GM19324 (cell line): ENCODE results near the gene DNAJC3.
"Not testable (repeated sequence)": the region's sequence is repeated elsewhere in the genome, so short reads cannot be mapped to it uniquely, and the experiment has no call there.

ENCODE experiments used
- ATAC-seq: cut with Tn5 transposase; IDR thresholded peaks from one replicate; pipeline ENCODE4 v1.9.1; 2021; ENCODE audit warnings: mild to moderate bottlenecking, moderate library complexity; ENCODE audit not compliant: unreplicated experiment, low FRiP score

DNAJC3 gene

DNA sequence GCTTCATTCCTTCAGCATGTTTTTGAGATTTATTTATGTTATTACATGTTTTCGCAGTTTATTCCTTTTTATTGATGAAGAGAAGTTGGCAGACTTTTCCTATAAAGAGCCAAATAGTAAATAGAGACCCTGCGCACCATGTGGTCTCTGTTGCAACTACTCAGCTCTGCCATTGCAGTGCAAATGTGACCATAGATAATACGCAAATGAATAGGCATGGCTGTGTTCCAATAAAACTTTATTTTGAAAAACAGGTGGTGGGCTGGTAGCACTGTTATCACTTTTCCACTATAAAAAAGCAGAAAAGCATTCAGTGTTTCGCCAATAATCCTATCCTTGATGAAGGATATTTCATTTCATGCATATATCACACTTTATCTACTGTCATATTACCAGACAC is 95.0 kb downstream of the DNAJC3 start:
- no peak for ATAC-seq

DNA sequence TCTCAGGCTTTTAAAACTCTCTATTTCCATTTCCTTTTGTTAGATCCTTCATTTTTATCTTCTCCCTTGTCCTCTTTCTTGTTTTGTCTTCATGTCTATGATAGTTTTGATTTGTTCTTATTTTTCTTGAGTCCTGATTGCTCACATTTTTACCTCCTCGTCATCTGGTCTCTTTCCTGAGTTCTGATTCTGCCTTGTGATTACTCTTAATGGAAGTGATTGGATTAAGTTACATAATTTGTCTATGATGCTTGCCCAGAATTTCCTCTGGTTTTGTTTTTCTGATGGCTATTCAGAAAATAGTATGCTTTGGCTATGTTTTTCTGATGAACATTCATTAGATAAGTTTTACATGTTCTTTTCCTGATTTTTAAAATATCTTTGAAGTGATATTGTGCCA is 102.6 kb downstream of the DNAJC3 start:
- ATAC-seq, result no peak

DNA sequence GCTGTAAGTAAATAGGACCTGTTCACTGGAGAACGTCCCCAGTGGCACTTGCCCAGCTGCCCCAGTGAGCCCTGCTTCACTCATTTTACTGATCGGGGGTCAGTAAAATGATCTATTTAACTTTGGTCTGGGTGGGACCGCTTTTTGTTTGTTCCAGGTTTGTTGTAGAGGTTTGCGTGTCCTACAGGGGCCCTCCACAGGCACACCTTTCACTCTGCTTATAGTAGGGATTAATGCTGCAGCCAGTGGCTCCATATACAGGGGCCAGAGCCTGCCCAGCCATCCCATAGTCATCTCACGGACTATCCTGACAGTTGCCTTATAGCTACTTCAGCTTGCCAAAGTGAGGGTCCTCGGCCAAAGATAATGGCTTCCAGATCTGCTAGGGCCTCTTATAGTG is 104.1 kb downstream of the DNAJC3 start:
- ATAC-seq, result no peak

DNA sequence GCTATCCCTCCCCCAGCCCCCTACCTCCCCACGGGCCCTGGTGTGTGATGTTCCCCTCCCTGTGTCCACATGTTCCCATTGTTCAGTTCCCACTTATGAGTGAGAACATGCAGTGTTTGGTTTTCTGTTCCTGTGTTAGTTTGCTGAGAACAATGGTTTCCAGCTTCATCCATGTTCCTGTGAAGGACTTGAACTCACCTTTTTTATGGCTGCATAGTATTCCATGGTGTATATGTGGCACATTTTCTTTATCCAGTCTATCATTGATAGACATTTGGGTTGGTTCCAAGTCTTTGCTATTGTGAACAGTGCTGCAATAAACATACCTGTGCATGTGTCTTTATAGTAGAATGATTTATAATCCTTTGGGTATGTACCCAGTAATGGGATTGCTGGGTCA is 105.0 kb downstream of the DNAJC3 start:
- not testable (repeated sequence) for ATAC-seq

DNA sequence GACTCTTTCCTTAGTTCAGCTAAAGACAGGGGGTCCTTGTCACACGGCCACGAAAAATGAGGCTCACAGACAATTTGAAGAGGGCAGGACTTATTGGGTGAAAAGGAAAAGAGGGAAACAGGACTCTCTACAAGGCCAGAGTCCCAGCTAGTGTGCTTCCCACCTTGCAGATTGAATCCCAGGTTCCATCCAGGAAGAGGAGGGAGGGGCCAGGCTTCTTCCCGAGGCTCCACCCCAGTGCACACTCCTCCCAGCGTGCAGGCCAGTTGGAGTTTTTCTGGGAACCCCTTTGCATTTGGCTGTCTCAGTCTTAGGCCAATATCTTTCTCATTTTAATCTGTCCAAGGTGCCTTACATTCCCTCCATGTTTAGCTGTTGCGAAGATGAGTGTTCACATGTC is 106.8 kb downstream of the DNAJC3 start:
- no peak for ATAC-seq

DNA sequence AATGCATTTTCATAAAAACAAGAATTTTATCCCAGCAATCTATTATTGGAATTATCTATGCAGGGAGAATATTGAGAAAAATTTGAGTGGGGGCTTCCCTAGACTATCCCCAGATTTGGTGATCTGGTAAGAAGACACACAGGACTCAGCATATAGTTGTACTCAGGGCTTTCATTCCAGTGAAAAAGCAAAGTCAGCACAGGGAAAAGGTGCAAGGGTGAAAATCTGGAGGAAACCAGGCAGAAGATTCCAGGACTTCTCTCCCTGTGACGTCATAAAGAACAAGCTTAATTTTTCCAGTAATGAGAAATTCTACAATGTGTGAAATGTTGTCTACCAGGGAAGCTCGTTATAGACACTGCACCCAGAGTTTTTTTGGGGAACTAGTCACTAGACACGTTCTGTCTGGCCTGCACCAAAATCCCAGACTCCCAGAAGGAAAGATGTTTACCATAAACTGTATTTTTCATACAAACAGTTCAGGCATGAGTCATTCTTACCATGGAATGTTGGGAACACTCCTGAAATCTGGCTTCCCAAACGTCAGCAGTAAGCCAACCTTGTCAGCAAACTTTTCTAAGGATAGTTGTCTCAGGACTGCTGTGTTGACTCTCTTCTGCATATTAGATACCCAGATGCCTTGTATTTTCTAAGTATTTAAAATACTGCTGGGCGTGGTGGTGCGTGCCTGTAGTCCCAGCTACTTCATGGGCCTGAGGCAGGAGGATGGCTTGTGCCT is 107.4 kb downstream of the DNAJC3 start:
- ATAC-seq, result no peak

DNA sequence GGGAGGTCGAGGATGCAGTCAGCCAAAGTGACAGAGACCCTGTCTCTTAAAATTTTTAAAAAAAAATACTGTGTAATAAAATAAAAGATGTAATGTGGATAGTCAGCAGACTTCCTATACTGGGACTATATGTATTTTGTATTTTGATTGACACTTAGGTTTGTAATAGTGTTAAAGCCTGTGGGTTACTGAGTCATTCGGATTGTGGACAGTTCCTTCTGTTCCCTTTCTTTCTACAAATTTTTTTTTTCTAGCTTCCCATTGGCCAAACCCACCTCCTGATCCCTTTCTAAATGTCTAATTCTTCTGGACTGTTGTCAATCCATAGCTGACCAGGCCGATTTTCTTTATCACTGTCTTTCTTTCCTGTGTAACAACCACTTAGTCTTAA is 108.0 kb downstream of the DNAJC3 start:
- ATAC-seq, result no peak

DNA sequence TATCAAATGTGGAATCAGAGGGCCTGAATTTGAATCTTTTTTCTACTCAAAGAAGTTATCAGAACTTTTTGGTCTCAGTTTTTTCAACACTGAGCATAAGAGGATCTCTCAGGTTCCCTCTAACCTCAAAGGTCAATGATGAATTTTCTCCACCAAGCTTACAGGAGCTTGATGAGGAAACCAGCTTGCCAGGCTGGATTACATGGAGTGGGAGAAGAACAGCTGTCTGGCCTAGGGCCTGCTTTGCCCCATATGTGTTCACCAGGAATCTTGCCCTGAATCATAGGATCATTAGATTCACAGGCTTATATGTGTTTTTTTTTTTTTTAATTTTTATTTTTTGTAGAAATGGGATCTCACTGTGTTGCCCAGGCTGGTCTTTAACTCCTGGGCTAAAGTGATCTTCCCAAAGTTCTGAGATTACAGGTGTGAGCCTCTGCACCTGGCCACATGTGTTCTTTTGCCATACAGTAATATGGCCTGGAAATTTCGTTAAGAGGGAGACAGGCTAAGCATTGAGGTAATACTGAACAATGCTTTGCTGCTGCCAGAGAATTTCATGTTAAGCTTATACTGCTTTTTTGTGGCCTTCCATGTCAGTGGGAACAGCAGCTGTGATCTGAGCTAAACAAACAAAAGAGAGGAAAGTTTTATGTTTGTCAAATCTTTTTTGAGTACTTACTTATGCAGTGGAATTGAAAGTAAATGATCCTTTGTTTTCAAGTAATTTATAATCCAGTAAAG is 110.6 kb downstream of the DNAJC3 start:
- ATAC-seq, result no peak

DNA sequence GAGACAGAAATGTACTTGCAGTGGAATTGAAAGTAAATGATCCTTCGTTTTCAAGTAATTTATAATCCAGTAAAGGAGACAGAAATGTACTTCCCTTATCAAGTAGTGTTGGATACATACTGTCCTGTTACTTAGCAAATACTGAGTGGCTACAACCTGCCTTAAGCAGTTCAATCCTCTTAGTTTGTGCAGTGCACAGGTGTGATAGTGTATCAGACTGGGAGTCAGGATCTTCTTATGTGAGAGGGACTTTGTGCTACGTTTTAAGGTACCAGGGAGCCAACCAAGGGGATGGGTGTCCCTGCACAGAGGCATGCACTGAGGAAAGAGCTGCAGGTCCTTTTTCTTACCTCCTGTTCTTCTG is 111.1 kb downstream of the DNAJC3 start:
- ATAC-seq, result no peak

DNA sequence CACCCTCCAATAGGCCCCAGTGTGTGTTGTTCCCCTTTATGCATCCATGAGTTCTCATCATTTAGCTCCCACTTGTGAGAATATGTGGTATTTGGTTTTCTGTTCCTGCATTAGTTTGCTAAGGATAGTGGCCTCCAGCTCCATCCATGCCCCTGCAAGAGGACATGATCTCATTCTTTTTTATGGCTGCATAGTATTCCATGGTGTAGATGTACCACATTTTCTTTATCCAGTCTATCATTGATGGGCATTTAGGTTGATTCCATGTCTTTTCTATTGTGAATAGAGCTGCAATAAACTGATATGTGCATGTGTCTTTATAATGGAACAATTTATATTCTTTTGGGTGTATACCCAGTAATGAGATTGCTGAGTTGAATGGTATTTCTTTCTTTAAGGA is 112.4 kb downstream of the DNAJC3 start:
- ATAC-seq, result not testable (repeated sequence)

DNA sequence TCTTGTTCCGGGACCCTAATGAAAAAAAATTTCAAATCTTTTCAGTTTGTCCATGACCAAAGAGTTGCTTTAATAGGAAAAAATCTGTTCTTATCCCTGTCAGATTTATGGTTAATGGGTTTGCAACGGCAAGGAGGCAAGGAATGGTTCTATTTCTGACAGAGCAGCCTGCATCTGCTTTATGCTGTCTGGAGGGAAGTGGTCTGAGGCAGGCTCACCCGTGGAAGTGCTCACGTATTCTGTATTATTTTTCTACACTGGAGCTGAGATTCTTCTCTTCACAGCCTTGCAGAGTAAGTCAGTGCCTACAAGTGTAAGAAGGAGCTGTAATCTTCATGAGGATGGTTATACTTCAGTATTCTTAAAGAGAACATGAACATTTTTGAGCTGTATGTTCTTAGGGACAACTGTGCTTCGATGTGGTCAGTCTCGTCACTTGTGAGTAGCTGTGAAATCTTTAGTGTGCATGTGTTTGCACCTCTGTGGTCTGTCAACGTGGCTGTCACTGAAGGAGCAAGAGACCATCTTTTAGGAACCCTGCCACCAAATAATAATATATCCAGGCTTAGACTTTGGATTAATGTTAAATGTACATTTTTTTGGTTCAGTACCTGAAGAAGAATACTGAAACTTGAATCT is 114.3 kb downstream of the DNAJC3 start:
- no peak for ATAC-seq

DNA sequence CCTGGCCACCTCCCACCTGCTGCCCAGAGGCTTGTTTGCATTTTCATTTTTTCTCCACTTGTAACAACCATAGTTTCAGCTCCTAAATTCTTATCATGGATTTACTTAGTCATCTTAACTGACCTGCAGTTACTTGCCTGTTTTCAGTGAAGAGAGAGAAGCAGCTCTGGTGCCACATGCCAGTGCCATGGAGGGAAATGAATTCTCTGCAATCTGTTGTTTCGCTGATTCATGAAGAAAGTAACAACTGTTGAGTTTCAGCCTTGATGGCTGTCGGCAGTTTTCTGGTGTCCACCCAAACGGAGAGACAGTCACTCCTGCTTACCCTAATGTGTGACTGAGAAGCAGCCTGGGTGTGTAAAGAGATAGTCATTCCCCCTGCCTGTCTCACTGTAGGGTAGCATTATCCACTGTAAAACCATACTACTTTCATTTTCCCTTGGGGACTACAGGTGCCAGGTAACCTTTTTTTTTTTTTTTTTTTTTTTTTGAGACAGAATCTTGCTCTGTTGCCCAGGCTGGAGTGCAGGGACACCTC is 116.1 kb downstream of the DNAJC3 start:
- no peak for ATAC-seq

DNA sequence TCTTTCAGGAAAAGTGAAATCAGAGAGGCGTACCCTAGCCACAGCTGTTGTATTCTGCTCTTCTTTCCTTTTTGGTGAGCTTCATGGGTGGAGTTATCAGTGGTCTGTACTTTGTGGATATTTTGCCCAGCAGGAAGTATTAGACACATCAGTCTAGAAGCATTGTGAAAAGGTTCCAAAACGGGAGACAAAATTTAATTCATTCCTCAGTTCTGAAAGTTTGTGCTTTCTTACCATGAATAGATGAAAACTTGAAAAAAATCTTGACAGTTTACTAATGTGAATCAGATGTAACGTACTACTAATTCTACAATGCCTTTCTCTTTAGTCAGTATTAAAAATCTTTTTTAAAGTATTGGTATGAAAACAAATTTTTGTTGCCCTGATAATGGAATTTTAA is 116.8 kb downstream of the DNAJC3 start:
- ATAC-seq, result no peak

DNA sequence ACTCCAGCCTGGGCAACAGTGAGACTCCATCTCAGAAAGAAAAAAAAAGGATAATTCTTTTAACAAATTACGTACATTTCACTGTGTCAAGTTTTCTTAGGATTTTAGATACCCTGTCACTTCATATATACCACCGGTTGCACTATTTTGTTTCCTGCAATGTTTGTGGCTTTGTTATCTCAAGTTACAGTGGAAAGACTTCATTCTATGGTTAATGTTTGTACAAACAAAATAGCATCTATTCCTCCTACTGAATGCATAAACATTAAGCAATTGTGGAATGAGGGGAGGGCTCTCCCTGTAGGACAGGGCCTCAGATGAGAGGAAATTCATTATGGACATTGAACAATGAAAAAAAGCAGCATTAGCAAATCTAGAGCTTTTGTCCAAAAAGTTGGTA is 120.1 kb downstream of the DNAJC3 start:
- ATAC-seq, result no peak

DNA sequence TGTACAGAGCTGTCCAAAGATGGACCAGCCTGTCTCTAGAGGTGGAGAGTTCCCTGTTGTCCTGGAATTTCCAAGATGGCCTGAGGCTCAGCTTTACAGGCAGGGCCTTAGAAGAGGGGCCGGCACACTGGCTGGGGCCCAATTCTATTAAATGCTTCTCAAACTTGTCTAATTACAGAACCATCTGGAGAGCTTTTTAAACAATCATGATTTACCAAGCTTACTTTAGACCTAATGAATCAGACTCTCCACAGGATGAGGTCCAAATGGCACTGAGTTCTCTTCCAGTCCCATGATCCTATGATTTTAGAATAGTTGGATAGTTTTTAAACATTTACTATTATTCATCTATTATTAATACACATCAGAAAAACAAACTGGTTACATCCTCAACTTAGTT is 123.5 kb downstream of the DNAJC3 start:
- ATAC-seq, result no peak

DNA sequence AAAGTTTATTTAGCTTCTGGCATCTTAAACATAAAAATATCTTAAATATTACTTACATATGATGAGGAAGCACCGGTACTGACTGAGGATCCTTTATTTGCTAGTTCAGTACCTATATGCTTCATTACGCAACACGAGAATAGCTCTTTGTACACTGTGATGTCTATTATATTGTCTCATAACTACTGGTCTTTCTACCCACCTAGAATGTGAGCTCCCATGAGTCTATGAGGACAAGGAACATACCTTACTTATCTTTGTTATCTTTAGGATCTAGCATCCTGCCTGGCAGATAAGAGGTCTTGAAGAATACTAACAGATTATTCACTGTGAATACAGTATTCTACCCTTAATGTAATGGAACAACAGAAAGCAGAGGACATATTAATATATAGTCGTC is 124.9 kb downstream of the DNAJC3 start:
- no peak for ATAC-seq

DNA sequence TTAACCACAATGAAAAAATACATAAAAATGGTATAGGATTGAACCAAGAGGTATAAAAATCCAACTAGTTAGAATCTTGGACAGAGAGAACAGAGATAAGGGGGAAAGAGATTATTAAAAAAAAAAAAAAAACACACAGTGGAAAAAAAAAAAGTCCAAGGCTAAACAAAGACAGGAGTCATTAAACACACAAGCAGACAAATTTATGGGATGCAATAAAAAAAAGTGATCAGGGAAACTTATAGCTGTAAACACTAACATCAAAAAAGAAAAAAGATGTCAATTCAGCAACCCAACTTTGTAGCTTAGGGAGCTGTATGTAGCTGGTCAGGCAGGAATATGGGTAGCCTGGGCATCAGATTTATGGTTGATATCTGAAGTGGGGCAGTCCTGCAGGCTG is 129.0 kb downstream of the DNAJC3 start:
- ATAC-seq, result no peak

DNA sequence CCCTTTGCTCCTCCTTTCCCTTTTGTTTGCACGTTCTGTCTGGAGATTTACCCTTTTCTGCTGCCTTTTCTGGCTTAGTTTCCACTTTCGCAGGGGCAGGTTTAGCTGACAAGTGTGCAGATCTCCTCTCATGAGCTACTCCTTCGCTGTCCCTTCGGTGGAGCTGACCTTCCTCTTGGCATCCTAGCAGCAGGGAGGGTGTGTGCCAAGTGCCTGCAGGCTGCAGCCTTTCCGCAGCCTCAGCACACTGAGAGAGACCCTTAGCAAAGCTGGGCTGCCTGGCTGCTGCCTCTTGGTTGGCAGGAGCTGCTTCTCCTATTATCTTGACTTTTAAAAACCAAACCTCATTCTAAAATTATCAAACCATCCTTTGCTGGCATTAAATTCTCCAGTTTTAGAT is 132.5 kb downstream of the DNAJC3 start:
- ATAC-seq, result no peak

DNA sequence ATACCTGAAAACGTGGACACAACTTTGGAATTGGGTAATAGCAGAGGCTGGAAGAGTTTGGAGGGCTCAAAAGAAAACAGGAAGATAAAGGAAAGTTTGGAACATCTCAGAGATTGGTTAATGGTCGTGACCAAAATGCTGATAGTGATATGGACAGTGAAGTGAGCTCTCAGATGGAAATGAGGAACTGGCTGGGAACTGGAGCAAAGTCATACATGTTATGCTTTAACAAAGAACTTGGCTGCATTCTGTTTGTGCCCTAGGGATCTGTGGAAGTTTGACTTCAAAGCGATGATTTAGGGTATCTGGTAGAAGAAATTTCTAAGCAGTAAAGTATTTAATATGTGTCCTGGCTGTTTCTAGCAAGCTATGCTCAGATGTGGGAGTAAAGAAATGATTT is 136.2 kb downstream of the DNAJC3 start:
- no peak for ATAC-seq

DNA sequence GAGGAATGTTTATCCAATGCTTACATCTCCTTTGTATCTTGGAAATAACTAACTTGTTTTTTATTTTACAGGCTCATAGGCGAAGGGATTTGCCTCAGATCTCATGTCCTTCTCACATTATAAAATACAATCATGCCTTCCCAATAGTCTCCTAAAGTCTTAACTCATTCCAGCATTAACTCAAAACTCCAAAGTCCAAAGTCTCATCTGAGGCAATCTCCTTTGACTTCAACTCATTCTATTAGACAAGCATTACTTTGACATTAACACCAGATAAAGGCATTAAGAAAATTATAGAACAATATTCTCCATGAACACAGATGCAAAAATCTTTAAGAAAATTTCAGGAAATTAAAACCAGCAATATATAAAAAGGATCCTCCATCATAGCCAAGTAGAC is 137.6 kb downstream of the DNAJC3 start:
- ATAC-seq, result no peak

DNA sequence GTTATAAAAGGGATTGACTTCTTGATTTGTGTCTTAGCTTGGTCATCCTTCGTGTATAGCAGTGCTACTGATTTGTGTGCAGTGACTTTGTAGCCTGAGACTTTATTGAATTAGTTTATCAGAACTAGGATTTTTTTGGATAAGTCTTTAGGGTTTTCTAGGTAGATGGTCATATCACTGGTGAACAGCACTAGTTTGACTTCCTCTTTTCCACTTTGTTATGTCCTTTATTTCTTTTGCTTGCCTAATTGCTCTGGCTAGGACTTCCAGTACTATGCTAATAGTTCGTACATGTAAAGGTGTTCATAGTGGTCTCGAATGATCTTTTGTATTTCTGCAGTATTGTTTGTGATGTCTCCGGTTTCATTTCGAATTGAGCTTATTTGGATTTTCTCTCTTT is 145.4 kb downstream of the DNAJC3 start:
- ATAC-seq, result no peak

DNA sequence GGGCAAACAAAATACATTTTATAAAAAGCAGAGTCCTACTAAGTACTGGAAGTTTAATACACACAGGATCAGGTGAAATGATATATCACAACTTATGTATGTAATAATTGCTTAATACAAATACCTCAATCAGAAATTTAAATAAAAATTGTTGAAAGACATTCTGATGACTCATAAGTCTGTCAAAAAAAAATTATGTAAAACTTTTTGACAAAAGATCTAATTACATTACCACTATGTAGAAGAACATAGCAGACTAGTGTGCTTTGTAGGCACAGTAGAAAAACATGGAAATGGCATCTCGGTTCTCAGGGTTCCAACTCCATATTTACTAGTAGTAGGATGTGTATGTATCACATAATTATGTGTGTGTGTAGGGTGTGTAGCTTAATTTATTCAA is 156.2 kb downstream of the DNAJC3 start:
- ATAC-seq, result no peak
